Midbrain (tissue), 1 donor: ENCODE data around the gene HCFC1.

Source experiments
- DNase-seq: peaks from one replicate; lab custom pipeline; 2025; lab: John Stamatoyannopoulos, UW

Gene HCFC1

GRCh38 chrX:153974003-153974725 lies 2.5 kb upstream of the HCFC1 start:
- DNase-seq: no peak

GRCh38 chrX:153973127-153974002 lies 1.7 kb upstream of the HCFC1 start:
- no peak for DNase-seq

GRCh38 chrX:153972368-153973126 lies 929 bp upstream of the HCFC1 start, which contains the start of gene TMEM187:
TSS of gene TMEM187 (plus strand) at chrX:153972754. CDS start at chrX:153982063, 9,309 bp downstream.
- peak; percentile 88 for DNase-seq

- peak; percentile 88 for DNase-seq
These were observed 531 bp downstream of the HCFC1 start for GRCh38 chrX:153971124-153971449.

GRCh38 chrX:153970357-153971123 lies 1.1 kb downstream of the HCFC1 start:
- peak; percentile 50 for DNase-seq

- DNase-seq: peak; percentile 50
These were observed 1.7 kb downstream of the HCFC1 start for GRCh38 chrX:153969904-153970356.

- no peak for DNase-seq
These were observed 2.3 kb downstream of the HCFC1 start for GRCh38 chrX:153969125-153969903.

GRCh38 chrX:153968754-153969124 lies 2.9 kb downstream of the HCFC1 start:
- DNase-seq: no peak

GRCh38 chrX:153968255-153968654 lies 3.4 kb downstream of the HCFC1 start:
- DNase-seq: no peak

- no peak for DNase-seq
These were observed 3.9 kb downstream of the HCFC1 start for GRCh38 chrX:153967536-153968224.

GRCh38 chrX:153966841-153967535 lies 4.6 kb downstream of the HCFC1 start:
- no peak for DNase-seq

GRCh38 chrX:153966283-153966688 lies 5.3 kb downstream of the HCFC1 start:
- no peak for DNase-seq

- no peak for DNase-seq
These were observed 6.2 kb downstream of the HCFC1 start for GRCh38 chrX:153965406-153965805.

- no peak for DNase-seq
These were observed 7.5 kb downstream of the HCFC1 start for GRCh38 chrX:153964105-153964504.

- DNase-seq: no peak
These were observed 8.1 kb downstream of the HCFC1 start for GRCh38 chrX:153963546-153963945.

- DNase-seq: no peak
These were observed 10.3 kb downstream of the HCFC1 start for GRCh38 chrX:153961292-153961691.

- DNase-seq: no peak
These were observed 10.8 kb downstream of the HCFC1 start for GRCh38 chrX:153960786-153961185.

GRCh38 chrX:153960077-153960476 lies 11.5 kb downstream of the HCFC1 start:
- no peak for DNase-seq

GRCh38 chrX:153959649-153960048 lies 12.0 kb downstream of the HCFC1 start:
- no peak for DNase-seq

- no peak for DNase-seq
These were observed 13.0 kb downstream of the HCFC1 start for GRCh38 chrX:153958605-153959004.
